Activated T-helper 2 cell treated with anti-CD3 and anti-CD28 coated beads, Interferon-gamma antibody, Interleukin-2, Interleukin-4, amounts not matched to agents 10 μg/mL and 5 μg/mL and 100 μg/mL, durations not matched to agents 14 hours and 24 hours and 36 hours (primary cell): ENCODE results near the gene ARHGAP22. TPM values are rescaled to one million over a fixed set of nuclear protein-coding genes. Genes with fewer than 3 reads are reported as not detected.

ENCODE experiments used
- DNase-seq: peaks from one replicate; pipeline ENCODE4 v3.0.0; 2021; ENCODE audit warnings: low spot score
- H3K27ac Mint-ChIP-seq: one replicate; pipeline ENCODE4 v1.8.0; 2021; ENCODE audit warnings: mixed read lengths
- H3K27me3 Mint-ChIP-seq: one replicate; pipeline ENCODE4 v1.8.0; 2021; ENCODE audit warnings: low read depth, mixed read lengths
- H3K36me3 Mint-ChIP-seq: one replicate; pipeline ENCODE4 v1.8.0; 2021; ENCODE audit warnings: low read depth, mixed read lengths
- H3K4me1 Mint-ChIP-seq: one replicate; pipeline ENCODE4 v1.8.0; 2021; ENCODE audit warnings: low read depth, mixed read lengths
- H3K4me3 Mint-ChIP-seq: one replicate; pipeline ENCODE4 v1.8.0; 2021; ENCODE audit warnings: low read depth, mild to moderate bottlenecking, moderate library complexity, mixed read lengths
- H3K9me3 Mint-ChIP-seq: one replicate; pipeline ENCODE4 v1.8.0; 2021; ENCODE audit warnings: mixed read lengths
- intact Hi-C: fragments of 100-400 bp; cut with micrococcal nuclease; formaldehyde crosslinking; loops from one replicate; pipeline ENCODE4 v1.15.1; 2023
- total RNA-seq: library from RNA; stranded (reverse); gene quantifications from 2 replicates; pipeline ENCODE4 v1.2.3, GENCODE V29; 2022

Gene ARHGAP22
- total RNA-seq, 1 donor from 2014 or later, result 0.43 TPM

GRCh38 chr10:48582970-48583369 lies 21.9 kb downstream of the ARHGAP22 start:
- Mint-ChIP-seq H3K9me3 (no peaks in the 10 kb centered on the region), H3K4me3 (no peak overlapping the region), H3K36me3 (no peaks in the 10 kb centered on the region), H3K27ac (no peak overlapping the region), H3K4me1 (no peaks in the 10 kb centered on the region), H3K27me3 (peaks cover 9% of the 10 kb centered on the region)
- intact Hi-C loops, result no loop called here
- DNase-seq, result no peak

GRCh38 chr10:48580236-48580635 lies 24.6 kb downstream of the ARHGAP22 start:
- Mint-ChIP-seq H3K4me3 (no peak overlapping the region), H3K27me3 (peaks cover 16% of the 10 kb centered on the region), H3K4me1 (no peaks in the 10 kb centered on the region), H3K36me3 (no peaks in the 10 kb centered on the region), H3K27ac (no peak overlapping the region), H3K9me3 (no peaks in the 10 kb centered on the region)
- intact Hi-C loops, result no loop called here
- DNase-seq, result no peak

- intact Hi-C loops, result no loop called here
- no peak overlapping the region for H3K27ac Mint-ChIP-seq
- no peak for DNase-seq
- H3K4me1 Mint-ChIP-seq, result no peaks in the 10 kb centered on the region
- peaks cover 16% of the 10 kb centered on the region for H3K27me3 Mint-ChIP-seq
- no peak overlapping the region for H3K4me3 Mint-ChIP-seq
- no peaks in the 10 kb centered on the region for H3K36me3 Mint-ChIP-seq
- no peaks in the 10 kb centered on the region for H3K9me3 Mint-ChIP-seq
These were observed 25.5 kb downstream of the ARHGAP22 start for GRCh38 chr10:48579251-48579960.

- Mint-ChIP-seq H3K4me3 (no peak overlapping the region), H3K9me3 (no peaks in the 10 kb centered on the region), H3K36me3 (no peaks in the 10 kb centered on the region), H3K4me1 (no peaks in the 10 kb centered on the region), H3K27ac (no peak overlapping the region), H3K27me3 (peaks cover 16% of the 10 kb centered on the region)
- DNase-seq, result no peak
- intact Hi-C loops, result no loop called here
These were observed 27.7 kb downstream of the ARHGAP22 start for GRCh38 chr10:48577158-48577557.

- no peak for DNase-seq
These were observed 28.4 kb downstream of the ARHGAP22 start for GRCh38 chr10:48576501-48576900.

GRCh38 chr10:48575901-48576300 lies 29.0 kb downstream of the ARHGAP22 start:
- intact Hi-C loops, result no loop called here
- no peaks in the 10 kb centered on the region for H3K4me1 Mint-ChIP-seq
- no peaks in the 10 kb centered on the region for H3K36me3 Mint-ChIP-seq
- H3K27ac Mint-ChIP-seq, result no peak overlapping the region
- H3K4me3 Mint-ChIP-seq, result no peak overlapping the region
- no peak for DNase-seq
- peaks cover 16% of the 10 kb centered on the region for H3K27me3 Mint-ChIP-seq
- H3K9me3 Mint-ChIP-seq, result no peaks in the 10 kb centered on the region

More at GRCh38 chr10:48576501-48576900, 28.4 kb downstream of the ARHGAP22 start:
- H3K9me3 Mint-ChIP-seq, result no peaks in the 10 kb centered on the region
- H3K4me1 Mint-ChIP-seq, result no peaks in the 10 kb centered on the region
- H3K27me3 Mint-ChIP-seq, result peaks cover 16% of the 10 kb centered on the region
- no peak overlapping the region for H3K27ac Mint-ChIP-seq
- no peak overlapping the region for H3K4me3 Mint-ChIP-seq
- no peaks in the 10 kb centered on the region for H3K36me3 Mint-ChIP-seq
- intact Hi-C loops, result no loop called here

- no peak for DNase-seq
- H3K27me3 Mint-ChIP-seq, result peaks cover 11% of the 10 kb centered on the region
- no peaks in the 10 kb centered on the region for H3K9me3 Mint-ChIP-seq
- no peaks in the 10 kb centered on the region for H3K36me3 Mint-ChIP-seq
- no peak overlapping the region for H3K4me3 Mint-ChIP-seq
- H3K27ac Mint-ChIP-seq, result no peak overlapping the region
- intact Hi-C loops, result no loop called here
- H3K4me1 Mint-ChIP-seq, result no peaks in the 10 kb centered on the region
These were observed 30.0 kb downstream of the ARHGAP22 start for GRCh38 chr10:48574817-48575380.

- intact Hi-C loops, result no loop called here
- H3K36me3 Mint-ChIP-seq, result no peaks in the 10 kb centered on the region
- H3K4me3 Mint-ChIP-seq, result no peak overlapping the region
- H3K27ac Mint-ChIP-seq, result no peak overlapping the region
- H3K9me3 Mint-ChIP-seq, result no peaks in the 10 kb centered on the region
- no peaks in the 10 kb centered on the region for H3K4me1 Mint-ChIP-seq
- peaks cover 13% of the 10 kb centered on the region for H3K27me3 Mint-ChIP-seq
- DNase-seq, result no peak
These were observed 30.5 kb downstream of the ARHGAP22 start for GRCh38 chr10:48574322-48574796.

GRCh38 chr10:48573045-48573444 lies 31.8 kb downstream of the ARHGAP22 start:
- Mint-ChIP-seq H3K27ac (no peak overlapping the region), H3K9me3 (no peaks in the 10 kb centered on the region), H3K27me3 (peaks cover 10% of the 10 kb centered on the region), H3K4me1 (no peaks in the 10 kb centered on the region), H3K36me3 (no peaks in the 10 kb centered on the region), H3K4me3 (no peak overlapping the region)
- no peak for DNase-seq
- intact Hi-C loops, result no loop called here

GRCh38 chr10:48572414-48572813 lies 32.5 kb downstream of the ARHGAP22 start:
- H3K27ac Mint-ChIP-seq, result no peak overlapping the region
- no peaks in the 10 kb centered on the region for H3K4me1 Mint-ChIP-seq
- no peaks in the 10 kb centered on the region for H3K36me3 Mint-ChIP-seq
- no peak overlapping the region for H3K4me3 Mint-ChIP-seq
- peaks cover 10% of the 10 kb centered on the region for H3K27me3 Mint-ChIP-seq
- intact Hi-C loops, result no loop called here
- DNase-seq, result no peak
- H3K9me3 Mint-ChIP-seq, result no peaks in the 10 kb centered on the region

GRCh38 chr10:48568546-48568945 lies 36.3 kb downstream of the ARHGAP22 start:
- Mint-ChIP-seq H3K27me3 (peaks cover 8% of the 10 kb centered on the region), H3K4me1 (no peaks in the 10 kb centered on the region), H3K27ac (no peak overlapping the region), H3K9me3 (no peaks in the 10 kb centered on the region), H3K4me3 (no peak overlapping the region), H3K36me3 (no peaks in the 10 kb centered on the region)
- intact Hi-C loops, result no loop called here
- DNase-seq, result no peak

- H3K36me3 Mint-ChIP-seq, result no peaks in the 10 kb centered on the region
- no peak overlapping the region for H3K4me3 Mint-ChIP-seq
- no peak overlapping the region for H3K27ac Mint-ChIP-seq
- no peaks in the 10 kb centered on the region for H3K9me3 Mint-ChIP-seq
- intact Hi-C loops, result no loop called here
- no peaks in the 10 kb centered on the region for H3K4me1 Mint-ChIP-seq
- no peak for DNase-seq
- peaks cover 8% of the 10 kb centered on the region for H3K27me3 Mint-ChIP-seq
These were observed 36.7 kb downstream of the ARHGAP22 start for GRCh38 chr10:48568131-48568530.

GRCh38 chr10:48567346-48567745 lies 37.5 kb downstream of the ARHGAP22 start:
- H3K27me3 Mint-ChIP-seq, result peaks cover 8% of the 10 kb centered on the region
- no peaks in the 10 kb centered on the region for H3K4me1 Mint-ChIP-seq
- no peaks in the 10 kb centered on the region for H3K36me3 Mint-ChIP-seq
- no peak overlapping the region for H3K4me3 Mint-ChIP-seq
- DNase-seq, result no peak
- intact Hi-C loops, result no loop called here
- H3K27ac Mint-ChIP-seq, result no peak overlapping the region
- no peaks in the 10 kb centered on the region for H3K9me3 Mint-ChIP-seq
